GM18873 (cell line): ENCODE results near the gene DLG2.

Experiments
- ATAC-seq: cut with Tn5 transposase; IDR thresholded peaks from one replicate; pipeline ENCODE4 v1.9.1; 2021; ENCODE audit warnings: mild to moderate bottlenecking, moderate library complexity, moderate number of reproducible peaks; ENCODE audit not compliant: unreplicated experiment, low FRiP score

The DLG2 gene

DNA sequence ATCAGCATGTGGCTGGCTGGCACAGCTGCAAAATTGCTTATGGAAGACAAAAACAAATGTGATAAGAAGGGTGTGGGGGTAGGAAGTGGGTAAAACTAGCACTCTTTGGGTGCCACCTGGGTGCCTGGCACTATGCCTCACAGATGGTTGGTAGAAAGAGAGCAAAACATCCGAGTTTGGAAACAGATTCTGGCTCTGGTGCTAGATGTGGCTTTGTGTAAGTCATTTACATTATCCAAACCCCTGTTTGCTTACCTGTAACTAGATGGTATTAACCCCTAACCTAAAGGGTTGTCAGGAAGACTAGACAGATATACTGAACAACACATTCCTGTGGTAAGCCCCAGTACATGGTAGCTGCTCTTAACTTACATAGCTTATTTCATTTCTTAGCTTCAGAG is 905.6 kb downstream of the DLG2 start:
- ATAC-seq: no peak

DNA sequence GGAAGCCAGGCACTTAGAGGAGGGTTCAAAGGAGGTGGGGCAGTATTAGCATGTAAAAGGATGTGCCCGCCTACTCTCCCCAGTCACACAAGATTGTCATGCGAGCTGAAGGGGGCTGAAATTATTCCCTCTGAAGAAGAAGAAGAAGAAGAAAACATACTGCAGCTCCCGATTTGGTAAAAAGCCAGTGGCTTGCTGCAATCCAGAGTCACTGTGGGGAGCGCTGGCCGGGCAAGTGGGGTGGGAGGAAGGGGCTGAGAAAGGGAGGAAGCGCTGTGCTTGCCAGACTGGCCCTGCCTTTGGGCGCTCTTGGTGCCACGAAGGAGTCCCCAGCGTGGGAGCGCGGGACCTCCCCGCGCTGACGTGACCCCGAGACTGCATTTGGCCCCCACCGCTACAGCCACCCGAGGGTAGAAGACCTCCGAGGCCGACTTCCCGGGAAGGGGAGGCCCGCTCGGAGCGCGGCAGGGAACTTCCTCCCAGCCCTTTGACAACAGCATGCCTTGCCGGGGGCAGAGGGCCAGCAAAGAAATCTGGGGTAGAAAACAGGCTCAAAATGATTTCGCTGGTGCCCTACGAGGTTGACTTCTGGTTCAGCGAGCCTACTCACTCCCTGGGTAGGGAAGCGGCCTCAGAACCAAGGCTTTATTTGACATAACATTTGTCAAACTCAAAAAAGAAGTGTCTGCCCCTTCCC is 906.3 kb downstream of the DLG2 start:
- ATAC-seq: no peak

DNA sequence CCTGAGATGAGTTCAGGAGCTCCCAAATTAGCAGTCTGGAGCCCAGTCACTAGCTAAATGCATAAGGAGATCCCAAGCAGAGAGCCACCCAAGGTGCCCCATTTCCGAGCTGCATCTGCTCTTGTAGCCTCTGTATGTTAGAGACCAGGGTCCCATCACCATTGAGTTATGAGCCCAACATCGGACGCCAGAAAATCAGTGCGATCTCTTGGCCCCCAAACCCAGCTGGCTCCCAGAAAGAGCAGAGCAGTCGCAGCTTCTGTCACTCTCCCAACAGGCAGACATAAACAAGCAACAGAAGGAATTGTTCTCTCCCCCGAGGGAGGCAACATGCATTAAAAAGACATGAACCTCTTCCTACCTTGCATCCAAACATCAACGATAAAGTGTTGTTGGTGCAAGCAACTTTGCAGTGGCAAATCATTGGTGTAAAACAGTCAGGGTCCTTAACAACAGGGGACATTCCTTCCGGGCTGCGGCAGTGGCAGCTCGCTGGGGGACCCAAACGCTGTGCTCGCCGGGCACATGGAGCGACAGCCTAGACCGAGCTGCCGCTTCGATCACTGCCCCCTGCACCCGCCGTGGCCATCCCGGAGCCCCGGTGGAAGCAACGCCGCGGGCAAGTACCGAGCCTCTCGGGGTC is 907.1 kb downstream of the DLG2 start:
- no peak for ATAC-seq

DNA sequence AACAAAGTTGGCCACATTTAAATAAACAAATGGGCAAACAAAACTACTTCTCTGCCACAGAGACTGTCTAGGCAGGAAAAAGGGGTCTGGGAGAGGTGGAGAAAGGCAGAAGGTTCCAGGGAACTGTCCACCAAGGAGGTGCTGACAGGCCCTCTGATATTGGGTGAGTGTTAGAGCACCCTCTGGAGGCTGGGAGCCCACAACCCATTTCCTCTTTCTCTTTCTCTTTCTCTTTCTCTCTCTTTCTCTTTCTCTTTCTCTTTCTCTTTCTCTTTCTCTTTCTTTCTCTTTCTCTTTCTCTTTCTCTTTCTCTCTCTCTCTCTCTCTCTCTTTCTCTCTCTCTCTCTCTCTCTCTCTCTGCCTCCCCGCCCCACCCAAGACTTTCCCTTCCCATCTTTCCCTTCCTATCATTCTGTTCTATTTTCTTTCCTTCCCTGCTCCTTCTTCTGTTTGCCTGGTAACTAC is 912.8 kb downstream of the DLG2 start:
- ATAC-seq: peak; percentile 73

DNA sequence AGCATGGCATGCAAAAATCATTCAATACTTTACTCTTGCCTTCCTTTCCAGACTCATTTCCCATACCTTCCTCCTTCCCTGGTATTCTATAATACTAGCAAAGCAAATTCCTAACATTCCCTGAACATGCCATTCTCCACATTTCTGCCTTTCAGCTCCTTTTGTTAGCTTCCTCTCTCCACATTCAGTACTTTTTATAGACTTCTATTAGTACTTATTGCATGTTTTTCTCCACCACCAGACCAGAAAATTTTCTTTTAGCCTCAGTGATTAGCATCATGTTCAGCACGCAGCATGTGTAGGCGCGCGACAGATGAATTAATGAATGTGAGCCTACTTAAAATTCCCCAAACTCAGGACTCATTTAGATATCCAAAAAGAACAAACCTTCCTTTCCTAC is 935.3 kb downstream of the DLG2 start:
- no peak for ATAC-seq

DNA sequence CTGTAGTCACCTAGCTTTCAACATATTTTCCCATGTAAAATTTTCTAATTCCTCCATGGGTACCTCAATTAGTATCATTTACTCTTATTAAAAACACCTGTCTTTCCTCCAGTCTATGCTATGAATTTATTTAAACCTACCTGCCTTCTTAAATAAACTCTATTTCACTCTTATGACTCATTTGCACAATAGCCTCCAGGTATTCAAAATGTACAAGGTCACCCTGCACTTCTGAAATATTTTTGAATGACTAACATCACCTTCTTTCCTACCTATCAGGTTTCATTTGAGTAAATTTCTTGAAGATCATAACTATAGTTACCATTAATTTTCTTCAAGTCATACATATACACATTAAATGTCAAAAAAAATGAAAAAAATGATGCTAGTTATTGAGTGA is 939.7 kb downstream of the DLG2 start:
- ATAC-seq: no peak

DNA sequence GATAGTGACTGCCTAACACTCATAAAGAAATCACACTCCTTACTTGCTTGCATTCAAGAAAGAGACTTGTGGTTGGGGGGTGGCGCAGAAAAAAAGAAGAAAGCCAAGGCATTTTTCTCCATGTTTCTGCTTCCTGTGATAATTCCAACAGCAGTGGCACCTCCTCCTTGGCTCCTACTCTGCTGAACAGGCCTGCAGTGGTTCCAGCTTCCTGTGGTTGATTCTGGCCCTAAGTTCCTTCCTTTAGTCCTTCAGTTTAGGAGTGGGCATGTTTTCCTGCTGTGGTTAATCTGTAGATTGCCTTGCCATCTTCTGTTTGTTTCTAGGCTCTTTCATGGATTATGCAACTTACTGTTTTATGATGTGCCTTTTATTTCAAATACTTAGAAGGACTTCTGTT is 940.4 kb downstream of the DLG2 start:
- ATAC-seq: no peak

DNA sequence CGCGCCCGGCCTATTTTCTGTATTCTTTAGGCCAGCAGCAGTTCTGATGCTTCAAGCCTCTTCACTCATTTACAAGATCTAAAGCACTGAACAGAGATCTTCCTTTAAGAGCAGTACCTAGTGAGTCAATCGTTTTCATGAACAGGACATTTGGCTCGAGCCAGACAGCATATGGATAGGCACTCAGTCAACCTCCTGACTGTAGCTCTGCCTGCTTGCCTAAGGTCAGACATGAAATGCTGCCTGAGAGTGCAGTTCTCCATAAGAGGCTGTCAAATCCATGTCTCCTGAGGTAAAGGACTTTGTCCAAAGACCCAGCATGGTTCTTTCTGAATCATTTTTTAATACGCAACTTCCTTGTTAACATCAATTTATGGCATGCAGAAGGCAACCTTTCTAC is 941.2 kb downstream of the DLG2 start:
- ATAC-seq: no peak

DNA sequence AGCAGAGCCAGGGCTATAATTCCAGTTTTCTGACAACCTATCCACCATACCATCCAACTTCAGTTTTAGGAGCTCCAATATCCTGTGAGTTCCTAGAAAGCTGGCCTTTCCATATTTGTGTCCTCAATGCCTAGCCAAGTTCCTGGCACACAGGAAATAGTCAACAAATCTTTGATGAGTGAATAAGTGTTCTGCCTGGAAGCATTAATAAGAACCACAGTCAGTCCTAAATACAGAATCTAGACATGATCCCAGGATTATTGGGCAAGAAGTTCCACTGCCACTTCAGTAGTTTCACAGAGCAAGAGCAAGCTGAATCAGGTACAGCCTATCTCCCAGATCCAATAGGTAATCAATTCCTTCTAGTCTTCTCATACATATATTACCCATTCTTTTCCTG is 942.0 kb downstream of the DLG2 start:
- ATAC-seq: no peak

DNA sequence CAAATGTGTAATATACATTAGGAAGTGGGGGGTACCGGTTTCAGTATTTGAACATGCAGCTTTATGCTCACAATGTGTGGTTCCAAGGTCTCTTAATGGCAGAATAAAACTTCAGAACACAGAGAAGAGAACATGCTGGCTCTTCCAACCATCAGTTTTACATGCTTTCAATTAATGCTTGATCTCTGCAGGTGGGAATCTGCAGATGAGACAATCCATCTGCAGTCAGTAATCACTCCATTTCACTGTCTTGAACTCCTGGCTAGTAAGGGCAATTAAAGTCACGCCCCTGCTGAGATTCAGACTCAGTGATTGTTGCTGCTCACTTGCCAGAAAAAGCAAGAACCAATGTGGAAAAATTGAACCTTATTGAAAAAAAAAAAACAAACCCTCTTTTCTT is 945.7 kb downstream of the DLG2 start:
- no peak for ATAC-seq

DNA sequence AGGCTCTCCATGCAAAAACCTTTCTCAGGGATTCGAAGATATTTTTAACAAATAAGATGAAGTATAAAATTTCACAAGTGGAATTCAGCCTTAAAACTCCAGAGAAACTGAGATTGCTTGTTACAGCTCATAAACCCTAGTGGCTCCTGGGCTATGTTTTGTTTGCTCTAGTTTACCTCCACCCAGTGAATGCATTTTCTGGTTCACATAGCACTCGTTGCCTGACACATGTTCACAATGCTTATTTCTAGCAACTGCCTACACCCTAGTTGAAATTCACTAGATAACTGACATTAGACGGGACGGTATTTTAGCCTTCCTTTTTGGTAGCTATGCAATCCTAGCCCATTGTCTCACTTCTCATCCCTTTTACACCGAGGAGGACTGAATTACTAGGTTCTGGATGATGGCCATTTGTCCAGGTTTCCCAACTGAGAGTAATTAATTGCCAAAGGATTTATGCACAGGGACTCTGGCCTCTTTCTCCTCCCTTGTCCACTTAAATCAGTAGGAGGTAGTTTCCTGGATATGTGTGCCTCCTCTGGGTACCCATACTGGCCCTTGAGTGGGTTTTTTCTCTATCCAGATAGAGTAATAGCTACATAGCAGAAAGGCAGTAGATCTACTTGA is 951.6 kb downstream of the DLG2 start:
- no peak for ATAC-seq

DNA sequence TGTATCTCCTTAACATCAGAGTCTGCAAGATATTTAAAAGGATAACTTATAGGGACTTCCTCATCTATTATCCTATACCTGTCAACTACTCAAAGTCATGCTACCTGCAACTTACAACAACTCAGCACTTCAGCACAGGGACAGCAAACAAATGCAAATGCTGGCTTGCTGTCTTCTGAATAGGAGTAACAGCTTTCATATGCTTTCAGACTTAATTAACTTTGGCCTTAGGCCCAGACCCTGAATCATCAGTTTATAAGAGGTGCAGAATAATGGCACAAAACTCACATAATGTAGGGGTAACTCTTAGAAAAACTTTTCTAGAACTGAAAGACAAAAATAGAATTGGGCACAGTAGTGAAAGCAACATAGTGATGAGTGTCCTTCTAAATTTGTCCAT is 953.4 kb downstream of the DLG2 start:
- no peak for ATAC-seq

DNA sequence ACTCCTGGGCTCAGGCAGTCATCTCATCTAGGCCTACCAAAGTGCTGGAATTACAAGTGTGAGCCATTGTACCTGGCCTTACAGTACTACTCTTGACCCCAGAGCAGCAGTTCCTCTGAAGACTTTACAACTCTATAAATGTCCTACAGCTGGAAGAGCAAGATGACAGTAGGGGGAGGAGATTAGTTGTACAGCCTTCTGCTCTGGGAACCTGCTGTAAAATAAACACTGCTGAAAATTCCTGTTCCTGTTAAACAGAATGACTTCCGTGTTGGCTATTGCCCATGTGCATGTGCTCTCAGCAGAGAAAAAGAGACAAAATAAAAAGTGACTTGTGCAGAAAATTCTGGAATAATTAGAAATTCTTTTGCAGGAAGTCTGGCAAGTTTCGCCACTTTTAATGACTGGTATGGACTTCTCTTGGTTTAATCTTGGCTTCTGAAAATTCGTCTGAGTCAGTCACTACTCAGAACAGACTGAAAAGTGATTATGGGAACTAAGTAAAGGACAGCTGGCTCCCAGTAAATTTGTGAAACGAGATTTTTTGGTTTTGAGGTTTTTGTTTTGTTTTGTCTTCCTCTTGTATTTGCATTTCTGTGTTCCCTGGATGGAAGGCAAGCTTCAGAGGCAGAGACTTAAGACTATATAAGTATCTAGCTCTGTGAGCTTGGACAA is 955.7 kb downstream of the DLG2 start:
- no peak for ATAC-seq

DNA sequence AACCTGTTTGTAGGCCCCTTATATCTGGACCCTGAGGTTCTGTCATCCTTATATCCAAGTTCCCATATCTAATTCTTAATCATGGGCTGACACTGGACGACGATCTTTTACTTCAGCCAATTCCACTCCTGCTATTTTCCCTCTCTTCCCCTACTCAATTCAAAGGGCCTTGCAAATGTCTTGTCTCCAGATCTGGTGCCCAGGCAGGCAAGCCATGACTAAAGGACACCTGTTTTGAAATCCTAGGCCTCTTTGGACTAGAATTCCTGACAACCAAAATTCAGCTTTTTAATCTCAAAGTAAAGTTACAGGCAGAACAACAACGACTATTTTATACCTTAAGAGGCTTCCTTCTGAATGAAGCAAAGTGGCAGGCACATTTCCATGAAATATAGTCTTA is 963.4 kb downstream of the DLG2 start:
- no peak for ATAC-seq

DNA sequence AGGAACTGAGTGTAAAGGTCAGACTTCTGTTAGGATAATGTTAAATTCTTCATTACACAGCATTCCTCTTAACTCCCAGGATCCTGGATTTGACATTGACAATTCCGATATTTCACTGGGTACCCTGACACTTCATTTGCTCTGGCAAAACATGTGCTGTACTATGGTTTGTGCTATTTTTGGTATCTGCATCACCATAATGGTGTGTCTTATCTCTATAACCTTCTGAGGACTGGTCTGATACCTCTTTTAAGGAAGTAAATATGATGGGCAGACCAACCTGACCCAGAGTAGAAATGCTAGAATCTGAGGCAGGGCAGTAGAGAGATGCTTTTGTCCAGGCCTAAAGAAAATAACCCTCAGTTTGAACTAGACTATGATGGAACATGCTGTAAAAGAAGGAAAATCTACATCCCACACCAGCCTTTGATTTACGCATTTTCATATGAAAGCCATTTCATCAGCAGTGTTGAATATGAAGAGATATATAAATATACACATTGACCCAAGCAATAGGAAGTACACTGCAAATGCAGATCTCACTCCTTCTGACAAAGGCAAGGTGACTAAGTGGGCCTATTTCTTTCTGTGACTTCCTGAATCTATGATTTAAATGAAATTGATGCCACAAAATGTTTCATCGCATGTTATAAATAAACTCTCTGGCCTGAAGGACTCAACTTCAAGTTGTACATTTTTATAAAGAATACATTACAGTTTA is 966.7 kb downstream of the DLG2 start:
- no peak for ATAC-seq

DNA sequence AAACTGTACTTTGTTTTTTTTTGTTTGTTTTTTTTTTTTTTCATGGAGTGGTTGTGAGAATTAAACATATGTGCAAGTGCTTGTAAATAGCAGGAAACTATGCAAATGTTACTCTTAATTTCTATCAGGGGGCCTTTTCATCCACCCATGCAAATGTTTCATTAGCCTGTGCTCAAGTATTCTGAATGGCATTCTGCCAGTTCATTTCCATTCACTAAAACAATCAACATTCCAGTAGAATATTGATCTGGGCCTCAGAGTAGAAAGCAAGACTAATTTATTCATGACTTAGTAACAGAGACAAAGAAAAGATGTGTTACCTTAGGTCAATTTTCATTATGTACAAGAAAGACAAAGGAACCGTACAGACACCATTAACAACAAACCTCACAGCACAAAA is 971.4 kb downstream of the DLG2 start:
- no peak for ATAC-seq

DNA sequence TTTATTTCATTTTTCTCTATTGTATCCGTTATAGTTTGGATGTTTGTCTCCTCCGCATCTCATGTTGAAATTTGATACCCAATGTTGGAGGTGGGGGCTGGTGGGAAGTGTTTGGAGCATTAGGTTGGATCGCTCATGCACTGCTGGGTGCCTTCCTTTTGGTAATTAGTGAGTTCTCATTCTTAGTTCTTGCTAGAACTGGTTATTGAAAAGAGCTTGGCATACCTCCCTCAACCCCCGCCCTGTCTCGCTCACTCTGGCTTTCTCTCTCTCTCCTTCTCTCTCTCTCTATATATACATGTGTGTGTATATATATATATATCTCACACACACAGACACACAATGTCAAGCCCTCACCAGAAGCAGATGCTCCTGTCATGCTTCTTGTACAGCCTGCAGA is 978.7 kb downstream of the DLG2 start:
- no peak for ATAC-seq

DNA sequence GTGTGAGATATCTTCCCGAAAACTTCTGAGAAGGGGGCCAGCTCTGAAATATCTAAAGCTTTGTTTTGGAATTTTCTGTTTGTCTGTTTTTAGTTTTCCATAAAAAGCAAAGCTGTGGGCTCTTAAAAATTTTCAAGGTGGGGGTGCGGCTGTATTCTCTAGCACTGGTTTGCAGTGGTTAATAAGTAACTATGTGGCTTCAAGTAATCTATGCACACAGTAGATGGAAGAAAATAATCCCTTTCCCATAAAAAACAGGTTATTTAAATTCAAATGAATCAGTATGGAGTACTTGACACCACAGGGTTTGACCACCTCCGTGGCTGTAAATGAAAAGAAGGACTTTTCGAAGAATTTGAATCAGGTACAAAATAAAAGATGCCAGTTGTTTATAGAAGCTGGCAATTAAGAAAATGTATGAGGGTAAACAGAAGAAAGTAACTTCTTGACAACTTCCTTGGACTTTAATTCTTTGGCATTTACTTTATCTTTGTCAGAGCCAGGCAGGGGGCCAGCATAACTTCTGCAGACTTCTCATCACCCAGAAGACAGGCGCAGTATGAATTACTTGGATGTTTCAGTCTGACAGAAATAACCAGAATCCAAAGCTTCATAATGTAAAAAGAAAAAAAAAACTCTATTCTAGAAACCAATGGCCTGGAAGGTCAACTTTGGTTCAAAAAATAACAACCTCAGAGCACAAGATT is 981.0 kb downstream of the DLG2 start:
- no peak for ATAC-seq

DNA sequence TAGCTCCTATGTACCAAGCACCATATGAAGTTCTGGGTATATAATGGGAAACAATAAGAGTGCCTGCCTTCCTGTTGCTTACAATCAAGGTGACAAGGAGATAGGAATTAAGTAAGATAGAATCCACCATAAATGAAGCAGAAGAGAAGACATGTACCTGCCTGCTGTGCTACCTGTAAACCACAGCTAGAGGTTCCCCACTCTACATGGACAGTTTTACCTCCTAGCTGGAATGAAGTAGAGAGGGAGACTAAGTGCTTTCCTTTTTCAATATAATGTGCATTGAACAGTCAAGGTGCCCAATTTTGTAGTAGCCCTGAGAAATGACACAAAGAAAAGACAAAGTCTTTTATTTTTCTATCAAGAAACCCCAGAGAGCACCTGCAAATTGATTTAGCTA is 984.6 kb downstream of the DLG2 start:
- no peak for ATAC-seq

DNA sequence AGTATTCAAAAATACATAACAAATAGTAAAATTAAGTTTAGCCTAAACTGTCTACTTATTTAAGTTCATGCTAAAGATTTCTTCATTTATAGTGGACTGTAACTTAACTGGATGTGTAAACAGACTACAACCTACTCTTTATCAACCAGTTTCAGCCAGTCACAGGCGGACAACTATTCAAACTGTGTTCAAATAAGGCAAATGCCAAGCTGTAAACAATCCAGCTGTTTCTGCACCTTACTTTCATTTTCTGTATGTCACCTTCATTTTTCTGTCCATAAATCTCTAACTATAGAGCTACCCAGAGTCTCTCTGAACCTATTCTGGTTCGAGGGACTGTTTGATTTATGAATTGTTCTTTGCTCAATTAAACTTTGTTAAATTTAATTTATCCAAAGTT is 992.8 kb downstream of the DLG2 start:
- ATAC-seq: no peak
